KMS-11 (cell line): ENCODE results near the gene CERS6.

Experiments
- H2AFZ ChIP-seq: fragments of 200-600 bp; sonication (generic); 2 replicates; pipeline ENCODE4 v1.6.1; 2016; ENCODE audit warnings: antibody characterized with exemption, mixed run types, low read depth
- H3K27ac ChIP-seq: fragments of 200-600 bp; sonication (generic); 2 replicates; pipeline ENCODE4 v1.6.1; 2016; ENCODE audit warnings: mild to moderate bottlenecking, mixed run types
- H3K27me3 ChIP-seq: fragments of 200-600 bp; sonication (generic); 2 replicates; pipeline ENCODE4 v1.6.1; 2017; ENCODE audit warnings: mild to moderate bottlenecking, low read depth, mixed run types, moderate library complexity; ENCODE audit not compliant: insufficient read depth
- H3K36me3 ChIP-seq: fragments of 200-600 bp; sonication (generic); 2 replicates; pipeline ENCODE4 v1.6.1; 2017; ENCODE audit warnings: mild to moderate bottlenecking, mixed run types; ENCODE audit not compliant: insufficient read depth
- H3K4me1 ChIP-seq: fragments of 200-600 bp; sonication (generic); 2 replicates; pipeline ENCODE4 v1.6.1; 2016; ENCODE audit warnings: mild to moderate bottlenecking, low read depth, mixed run types; ENCODE audit not compliant: poor library complexity, severe bottlenecking
- H3K4me2 ChIP-seq: fragments of 200-600 bp; sonication (generic); 2 replicates; pipeline ENCODE4 v1.7.0; 2016; ENCODE audit warnings: mild to moderate bottlenecking, mixed run types
- H3K4me3 ChIP-seq: fragments of 200-600 bp; sonication (generic); IDR thresholded peaks from 2 replicates; pipeline ENCODE4 v1.6.1; 2017; ENCODE audit warnings: low read depth, low read length, mixed read lengths; ENCODE audit not compliant: insufficient read depth
- H3K79me2 ChIP-seq: fragments of 200-600 bp; sonication (generic); 2 replicates; pipeline ENCODE4 v1.6.1; 2016; ENCODE audit warnings: low read depth, mixed run types; ENCODE audit not compliant: insufficient read depth
- H3K9ac ChIP-seq: fragments of 200-600 bp; sonication (generic); 2 replicates; pipeline ENCODE4 v1.6.1; 2016; ENCODE audit warnings: mild to moderate bottlenecking, mixed run types
- H4K20me1 ChIP-seq: fragments of 200-600 bp; sonication (generic); 2 replicates; pipeline ENCODE4 v1.6.1; 2016; ENCODE audit warnings: mild to moderate bottlenecking, mixed run types; ENCODE audit not compliant: insufficient read depth
- CTCF ChIP-seq: fragments of 200-600 bp; sonication (generic); conservative IDR thresholded peaks from 2 replicates; pipeline ENCODE4 v1.6.1; 2017; ENCODE audit warnings: low read depth, mild to moderate bottlenecking, antibody characterized with exemption, low read length, moderate library complexity, mixed read lengths

CERS6 gene

GRCh38 chr2:168560817-168561499 is 104.9 kb downstream of the CERS6 start:
- H2AFZ ChIP-seq, result no peak overlapping the region
- no peaks in the 10 kb centered on the region for H3K4me1 ChIP-seq
- H3K4me2 ChIP-seq, result no peak overlapping the region
- no peaks in the 10 kb centered on the region for H3K36me3 ChIP-seq
- H3K27me3 ChIP-seq, result no peaks in the 10 kb centered on the region
- no peaks in the 10 kb centered on the region for H4K20me1 ChIP-seq
- no peak for TF ChIP-seq CTCF
- no peak overlapping the region for H3K9ac ChIP-seq
- no peak overlapping the region for H3K4me3 ChIP-seq
- no peaks in the 10 kb centered on the region for H3K79me2 ChIP-seq
- no peak overlapping the region for H3K27ac ChIP-seq

GRCh38 chr2:168561991-168562390 is 105.9 kb downstream of the CERS6 start:
- Histone ChIP-seq H3K4me2 (no peak overlapping the region), H3K9ac (no peak overlapping the region), H3K36me3 (no peaks in the 10 kb centered on the region), H4K20me1 (no peaks in the 10 kb centered on the region; the same call in 1 of the 2 replicates), H3K4me1 (peaks cover 4% of the 10 kb centered on the region), H3K27me3 (no peaks in the 10 kb centered on the region), H2AFZ (no peak overlapping the region), H3K27ac (no peak overlapping the region), H3K79me2 (no peaks in the 10 kb centered on the region), H3K4me3 (no peak overlapping the region)
- TF ChIP-seq CTCF, result no peak

GRCh38 chr2:168562971-168563370 is 106.9 kb downstream of the CERS6 start:
- no peak for TF ChIP-seq CTCF
- H3K9ac ChIP-seq, result no peak overlapping the region
- H3K4me2 ChIP-seq, result no peak overlapping the region
- H3K4me1 ChIP-seq, result peaks cover 6% of the 10 kb centered on the region
- no peak overlapping the region for H3K4me3 ChIP-seq
- no peaks in the 10 kb centered on the region for H3K79me2 ChIP-seq
- no peaks in the 10 kb centered on the region for H3K36me3 ChIP-seq
- H3K27me3 ChIP-seq, result no peaks in the 10 kb centered on the region
- H2AFZ ChIP-seq, result no peak overlapping the region
- H4K20me1 ChIP-seq, result no peaks in the 10 kb centered on the region; the same call in 1 of the 2 replicates
- H3K27ac ChIP-seq, result no peak overlapping the region

GRCh38 chr2:168564641-168565040 is 108.6 kb downstream of the CERS6 start:
- no peak overlapping the region for H3K27ac ChIP-seq
- H3K9ac ChIP-seq, result no peak overlapping the region
- no peaks in the 10 kb centered on the region for H3K79me2 ChIP-seq
- no peaks in the 10 kb centered on the region; the same call in 1 of the 2 replicates for H4K20me1 ChIP-seq
- no peak for TF ChIP-seq CTCF
- no peaks in the 10 kb centered on the region for H3K36me3 ChIP-seq
- no peaks in the 10 kb centered on the region for H3K27me3 ChIP-seq
- peaks cover 6% of the 10 kb centered on the region for H3K4me1 ChIP-seq
- no peak overlapping the region for H3K4me2 ChIP-seq
- H3K4me3 ChIP-seq, result no peak overlapping the region
- H2AFZ ChIP-seq, result no peak overlapping the region
